WTC11 (cell line): ENCODE results near the gene TMTC2.

Experiments
- FOXK1 ChIP-seq: sonication (generic); formaldehyde crosslinking; IDR thresholded peaks from 2 replicates; pipeline ENCODE4 v1.8.0; 2022; ENCODE audit warnings: mild to moderate bottlenecking, moderate library complexity, missing genetic modification reagents
- GABPB1 ChIP-seq: sonication (generic); formaldehyde crosslinking; IDR thresholded peaks from 2 replicates; pipeline ENCODE4 v1.8.1; 2023; ENCODE audit warnings: mild to moderate bottlenecking, missing genetic modification reagents
- IRF2 ChIP-seq: sonication (generic); formaldehyde crosslinking; IDR thresholded peaks from 2 replicates; pipeline ENCODE4 v1.8.0; 2022; ENCODE audit warnings: low read depth, missing genetic modification reagents, borderline replicate concordance
- TF ChIP-seq, protein P1 (sequence below): fragments of 200-600 bp; IDR thresholded peaks from 2 replicates; pipeline ENCODE4 v1.8.0; 2022; ENCODE audit warnings: antibody characterized with exemption
- TF ChIP-seq, protein P2 (sequence below): sonication (generic); formaldehyde crosslinking; IDR thresholded peaks from 2 replicates; pipeline ENCODE4 v1.8.1; 2022; ENCODE audit warnings: missing genetic modification reagents, borderline replicate concordance

DNA sequence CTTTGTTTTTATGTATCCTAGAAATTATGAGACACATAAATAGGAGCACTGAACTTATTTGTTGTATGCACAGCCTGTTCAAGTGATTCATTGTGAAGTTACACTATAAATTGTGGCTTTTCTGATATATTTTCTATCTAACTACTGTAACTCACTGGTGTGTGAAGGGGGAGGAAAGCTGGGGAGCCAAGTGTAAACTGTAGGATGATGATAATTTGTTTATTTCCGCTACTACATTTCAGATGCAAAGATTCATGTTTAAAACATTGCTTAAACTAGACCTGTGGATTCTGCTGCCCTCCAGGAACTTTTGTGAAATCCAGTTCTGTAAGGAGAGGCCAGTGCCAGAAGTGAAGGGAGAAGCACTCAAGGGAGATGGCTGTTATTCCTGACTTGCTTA lies 3.3 kb downstream of the TMTC2 start:
- TF ChIP-seq, protein P1, sequence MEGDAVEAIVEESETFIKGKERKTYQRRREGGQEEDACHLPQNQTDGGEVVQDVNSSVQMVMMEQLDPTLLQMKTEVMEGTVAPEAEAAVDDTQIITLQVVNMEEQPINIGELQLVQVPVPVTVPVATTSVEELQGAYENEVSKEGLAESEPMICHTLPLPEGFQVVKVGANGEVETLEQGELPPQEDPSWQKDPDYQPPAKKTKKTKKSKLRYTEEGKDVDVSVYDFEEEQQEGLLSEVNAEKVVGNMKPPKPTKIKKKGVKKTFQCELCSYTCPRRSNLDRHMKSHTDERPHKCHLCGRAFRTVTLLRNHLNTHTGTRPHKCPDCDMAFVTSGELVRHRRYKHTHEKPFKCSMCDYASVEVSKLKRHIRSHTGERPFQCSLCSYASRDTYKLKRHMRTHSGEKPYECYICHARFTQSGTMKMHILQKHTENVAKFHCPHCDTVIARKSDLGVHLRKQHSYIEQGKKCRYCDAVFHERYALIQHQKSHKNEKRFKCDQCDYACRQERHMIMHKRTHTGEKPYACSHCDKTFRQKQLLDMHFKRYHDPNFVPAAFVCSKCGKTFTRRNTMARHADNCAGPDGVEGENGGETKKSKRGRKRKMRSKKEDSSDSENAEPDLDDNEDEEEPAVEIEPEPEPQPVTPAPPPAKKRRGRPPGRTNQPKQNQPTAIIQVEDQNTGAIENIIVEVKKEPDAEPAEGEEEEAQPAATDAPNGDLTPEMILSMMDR = no peak
- no peak for TF ChIP-seq GABPB1 (CRISPR knock-in tag)
- TF ChIP-seq IRF2 (CRISPR knock-in tag) = no peak
- TF ChIP-seq, protein P2, sequence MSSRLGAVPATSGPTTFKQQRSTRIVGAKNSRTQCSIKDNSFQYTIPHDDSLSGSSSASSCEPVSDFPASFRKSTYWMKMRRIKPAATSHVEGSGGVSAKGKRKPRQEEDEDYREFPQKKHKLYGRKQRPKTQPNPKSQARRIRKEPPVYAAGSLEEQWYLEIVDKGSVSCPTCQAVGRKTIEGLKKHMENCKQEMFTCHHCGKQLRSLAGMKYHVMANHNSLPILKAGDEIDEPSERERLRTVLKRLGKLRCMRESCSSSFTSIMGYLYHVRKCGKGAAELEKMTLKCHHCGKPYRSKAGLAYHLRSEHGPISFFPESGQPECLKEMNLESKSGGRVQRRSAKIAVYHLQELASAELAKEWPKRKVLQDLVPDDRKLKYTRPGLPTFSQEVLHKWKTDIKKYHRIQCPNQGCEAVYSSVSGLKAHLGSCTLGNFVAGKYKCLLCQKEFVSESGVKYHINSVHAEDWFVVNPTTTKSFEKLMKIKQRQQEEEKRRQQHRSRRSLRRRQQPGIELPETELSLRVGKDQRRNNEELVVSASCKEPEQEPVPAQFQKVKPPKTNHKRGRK (CRISPR knock-in tag) = no peak
- TF ChIP-seq FOXK1 = no peak
